ENCODE measurements around the gene RNASE12.

Gene RNASE12

GRCh38 chr14:20611277-20611676, 20.1 kb upstream of the RNASE12 start:
- TF ChIP-seq TCF12 (IDR thresholded peaks at IDR 0.05; ENCODE audit: low read depth) (no peak), ZBTB7A (IDR thresholded peaks at IDR 0.05; ENCODE audit: low read depth) (no peak), FOXM1 (IDR thresholded peaks at IDR 0.05; ENCODE audit: borderline replicate concordance, low read depth) (no peak)

- TF ChIP-seq TEAD4 (IDR thresholded peaks at IDR 0.05) (peak; percentile 85), ZBTB7A (IDR thresholded peaks at IDR 0.05; ENCODE audit: low read depth) (no peak), CEBPB (IDR thresholded peaks at IDR 0.05) (no peak), YY1 (IDR thresholded peaks at IDR 0.05; ENCODE audit: low read depth) (peak; percentile 52; the same call in 1 of the 2 replicates), MAX (IDR thresholded peaks at IDR 0.05) (peak; percentile 29; the same call in 1 of the 2 replicates)
These were observed 19.0 kb upstream of the RNASE12 start for GRCh38 chr14:20610002-20610765.

- TF ChIP-seq RAD21 (IDR thresholded peaks at IDR 0.05; ENCODE audit: low read depth) (peak; percentile 89), YY1 (IDR thresholded peaks at IDR 0.05; ENCODE audit: low read depth) (0 out of 2 replicates have a peak, but pooled peaks have one; percentile 45), MAX (IDR thresholded peaks at IDR 0.05) (no peak), ZBTB7A (IDR thresholded peaks at IDR 0.05; ENCODE audit: low read depth) (0 out of 2 replicates have a peak, but pooled peaks have one; percentile 47), TEAD4 (IDR thresholded peaks at IDR 0.05) (peak; percentile 80), CEBPB (IDR thresholded peaks at IDR 0.05) (peak; percentile 41; the same call in 1 of the 2 replicates), TCF12 (IDR thresholded peaks at IDR 0.05; ENCODE audit: low read depth) (no peak; the same call in 1 of the 2 replicates)
These were observed 18.2 kb upstream of the RNASE12 start for GRCh38 chr14:20609215-20610001.

- TF ChIP-seq TEAD4 (IDR thresholded peaks at IDR 0.05): no peak
- TF ChIP-seq EP300 (IDR thresholded peaks at IDR 0.05; ENCODE audit: borderline replicate concordance): no peak
- TF ChIP-seq RAD21 (IDR thresholded peaks at IDR 0.05; ENCODE audit: low read depth): no peak
- TF ChIP-seq REST (IDR thresholded peaks at IDR 0.05; ENCODE audit: low read depth): no peak
- TF ChIP-seq TAF1 (IDR thresholded peaks at IDR 0.05; ENCODE audit: low read depth): no peak
- TF ChIP-seq YY1 (IDR thresholded peaks at IDR 0.05; ENCODE audit: low read depth): no peak
- no peak for TF ChIP-seq NFIC (IDR thresholded peaks at IDR 0.05)
- no peak for TF ChIP-seq ZBTB7A (IDR thresholded peaks at IDR 0.05; ENCODE audit: low read depth)
- TF ChIP-seq CEBPB (IDR thresholded peaks at IDR 0.05): no peak
- TF ChIP-seq USF1 (IDR thresholded peaks at IDR 0.05): no peak
- TF ChIP-seq MAX (IDR thresholded peaks at IDR 0.05): no peak
- no peak for TF ChIP-seq EGR1 (IDR thresholded peaks at IDR 0.05)
- TF ChIP-seq TCF12 (IDR thresholded peaks at IDR 0.05; ENCODE audit: low read depth): no peak
- no peak for TF ChIP-seq FOXM1 (IDR thresholded peaks at IDR 0.05; ENCODE audit: borderline replicate concordance, low read depth)
- TF ChIP-seq CREB1 (IDR thresholded peaks at IDR 0.05; ENCODE audit: low read depth): no peak
These were observed 17.4 kb upstream of the RNASE12 start for GRCh38 chr14:20608383-20609110.

GRCh38 chr14:20607617-20608016, 16.4 kb upstream of the RNASE12 start:
- TF ChIP-seq REST (IDR thresholded peaks at IDR 0.05; ENCODE audit: low read depth) (no peak), ZBTB7A (IDR thresholded peaks at IDR 0.05; ENCODE audit: low read depth) (no peak), MAX (IDR thresholded peaks at IDR 0.05) (no peak), TEAD4 (IDR thresholded peaks at IDR 0.05) (no peak), USF1 (IDR thresholded peaks at IDR 0.05) (no peak), EP300 (IDR thresholded peaks at IDR 0.05; ENCODE audit: borderline replicate concordance) (no peak), EGR1 (IDR thresholded peaks at IDR 0.05) (no peak), CREB1 (IDR thresholded peaks at IDR 0.05; ENCODE audit: low read depth) (no peak), TAF1 (IDR thresholded peaks at IDR 0.05; ENCODE audit: low read depth) (no peak), RAD21 (IDR thresholded peaks at IDR 0.05; ENCODE audit: low read depth) (no peak), NFIC (IDR thresholded peaks at IDR 0.05) (no peak), FOXM1 (IDR thresholded peaks at IDR 0.05; ENCODE audit: borderline replicate concordance, low read depth) (no peak)

Data from Ishikawa (cell line).